Activated CD4-positive, alpha-beta T cell treated with anti-CD3 and anti-CD28 coated beads for 1 hour (primary cell): ENCODE results near the gene FGD3.
"Not testable (repeated sequence)": the region's sequence is repeated elsewhere in the genome, so short reads cannot be mapped to it uniquely, and the experiment has no call there.

ENCODE experiments used
- DNase-seq: peaks from one replicate; pipeline ENCODE4 v3.0.0-alpha.2; 2020

The FGD3 gene

GRCh38 chr9:92947268-92948037 lies at the start of gene FGD3:
Gene FGD3, plus strand, starts transcription at chr9:92947523. Its CDS starts 28,734 bp downstream, at chr9:92976257.
- DNase-seq, result no peak

DNA sequence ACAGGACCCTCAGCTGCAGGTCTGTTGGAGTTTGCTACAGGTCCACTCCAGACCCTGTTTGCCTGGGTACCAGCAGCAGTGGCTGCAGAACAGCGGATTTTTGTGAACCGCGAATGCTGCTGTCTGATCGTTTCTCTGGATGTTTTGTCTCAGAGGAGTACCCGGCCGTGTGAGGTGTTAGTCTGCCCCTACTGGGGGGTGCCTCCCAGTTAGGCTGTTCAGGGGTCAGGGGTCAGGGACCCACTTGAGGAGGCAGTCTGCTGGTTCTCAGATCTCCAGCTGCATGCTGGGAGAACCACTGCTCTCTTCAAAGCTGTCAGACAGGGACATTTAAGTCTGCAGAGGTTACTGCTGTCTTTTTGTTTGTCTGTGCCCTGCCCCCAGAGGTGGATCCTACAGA lies 42.2 kb upstream of the FGD3 start:
- DNase-seq, result not testable (repeated sequence)

GRCh38 chr9:92911511-92912475 lies 35.5 kb upstream of the FGD3 start:
- no peak for DNase-seq

- DNase-seq, result no peak
Measured at GRCh38 chr9:92917176-92917800, 30.0 kb upstream of the FGD3 start.

- no peak for DNase-seq
Measured at GRCh38 chr9:92920437-92920836, 26.9 kb upstream of the FGD3 start.

DNA sequence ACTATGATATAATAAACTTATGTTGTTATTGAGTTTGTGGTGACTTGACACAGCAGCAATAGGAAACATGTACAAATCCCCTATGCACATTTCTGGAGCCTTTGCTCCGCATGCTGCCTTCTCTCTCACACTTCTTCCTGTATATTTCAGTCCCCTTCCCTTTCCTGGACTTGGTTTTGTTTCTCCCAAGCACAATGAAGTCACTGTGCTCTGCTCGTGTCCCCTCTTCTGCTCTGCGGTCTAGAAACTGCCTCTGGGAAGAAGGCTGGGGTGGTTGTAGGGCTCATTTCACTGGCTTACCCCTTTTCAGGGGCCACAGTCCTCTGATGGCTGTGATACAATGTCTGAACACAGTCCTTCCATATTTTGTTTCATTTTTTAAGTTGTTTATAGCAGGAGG lies 15.7 kb upstream of the FGD3 start:
- DNase-seq, result no peak

DNA sequence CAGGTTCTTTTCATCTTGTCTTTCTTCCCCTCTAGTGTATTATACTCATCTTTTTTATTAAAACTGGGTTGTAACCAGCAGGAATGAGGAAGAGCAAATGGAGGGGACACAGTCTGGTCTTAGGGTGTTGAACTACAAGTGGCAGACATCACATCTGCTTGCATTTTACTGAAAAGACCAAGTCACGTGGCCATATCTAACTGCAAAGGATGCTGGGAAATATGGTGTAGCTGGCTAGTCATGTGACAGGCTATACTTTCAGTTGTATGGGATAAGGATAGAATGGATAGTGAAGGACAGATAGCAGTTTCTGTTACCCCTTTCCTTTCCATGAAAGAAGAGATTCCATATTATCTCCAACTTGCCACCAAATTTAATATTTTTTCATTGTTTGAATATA lies 13.0 kb upstream of the FGD3 start:
- no peak for DNase-seq

GRCh38 chr9:92938025-92938424 lies 9.3 kb upstream of the FGD3 start:
- no peak for DNase-seq

DNA sequence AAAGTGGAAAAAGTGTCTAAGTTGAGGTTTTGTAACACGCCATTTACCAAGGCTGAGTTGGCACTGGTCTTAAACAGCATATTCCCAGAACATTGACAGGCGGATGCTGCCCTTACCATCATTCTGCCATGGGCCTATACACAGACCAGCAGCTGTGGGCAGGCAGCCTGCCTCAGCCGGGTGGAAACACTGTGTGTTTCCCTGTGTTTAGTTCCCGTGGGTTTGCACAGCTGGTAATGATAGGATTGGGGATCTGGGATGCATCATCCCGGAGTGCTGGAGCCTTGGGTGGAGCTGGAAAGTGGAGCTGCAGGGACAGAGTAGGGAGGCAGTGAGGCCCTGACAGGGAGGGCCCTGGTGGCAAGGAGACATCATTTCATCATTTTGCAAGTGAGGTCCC lies 5.5 kb upstream of the FGD3 start:
- no peak for DNase-seq

GRCh38 chr9:92942688-92943616 lies 4.4 kb upstream of the FGD3 start:
- no peak for DNase-seq

GRCh38 chr9:92944921-92945320 lies 2.4 kb upstream of the FGD3 start:
- no peak for DNase-seq

GRCh38 chr9:92945796-92946195 lies 1.5 kb upstream of the FGD3 start:
- DNase-seq, result no peak

- no peak for DNase-seq
Measured at GRCh38 chr9:92948038-92948534, 763 bp downstream of the FGD3 start.

DNA sequence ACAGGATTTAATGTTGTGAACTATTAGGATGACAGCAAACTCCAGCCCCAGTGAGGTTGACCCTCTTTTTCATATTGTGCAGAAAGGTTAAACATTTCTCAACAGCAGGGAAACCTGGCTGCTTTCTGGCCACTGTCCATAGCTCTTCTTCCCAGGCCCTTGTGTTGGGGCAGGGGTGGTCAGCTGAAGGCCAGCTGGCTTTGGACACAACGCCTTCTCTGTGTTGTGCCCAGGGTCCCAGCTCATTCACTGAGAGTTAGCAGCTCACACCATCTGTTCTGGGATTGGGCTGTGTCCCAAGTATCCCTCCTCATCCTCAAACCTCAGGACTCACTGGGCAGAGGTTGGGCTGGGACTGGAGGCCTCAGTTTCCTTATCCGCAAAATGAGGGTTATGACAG lies 1.3 kb downstream of the FGD3 start:
- DNase-seq, result no peak

DNA sequence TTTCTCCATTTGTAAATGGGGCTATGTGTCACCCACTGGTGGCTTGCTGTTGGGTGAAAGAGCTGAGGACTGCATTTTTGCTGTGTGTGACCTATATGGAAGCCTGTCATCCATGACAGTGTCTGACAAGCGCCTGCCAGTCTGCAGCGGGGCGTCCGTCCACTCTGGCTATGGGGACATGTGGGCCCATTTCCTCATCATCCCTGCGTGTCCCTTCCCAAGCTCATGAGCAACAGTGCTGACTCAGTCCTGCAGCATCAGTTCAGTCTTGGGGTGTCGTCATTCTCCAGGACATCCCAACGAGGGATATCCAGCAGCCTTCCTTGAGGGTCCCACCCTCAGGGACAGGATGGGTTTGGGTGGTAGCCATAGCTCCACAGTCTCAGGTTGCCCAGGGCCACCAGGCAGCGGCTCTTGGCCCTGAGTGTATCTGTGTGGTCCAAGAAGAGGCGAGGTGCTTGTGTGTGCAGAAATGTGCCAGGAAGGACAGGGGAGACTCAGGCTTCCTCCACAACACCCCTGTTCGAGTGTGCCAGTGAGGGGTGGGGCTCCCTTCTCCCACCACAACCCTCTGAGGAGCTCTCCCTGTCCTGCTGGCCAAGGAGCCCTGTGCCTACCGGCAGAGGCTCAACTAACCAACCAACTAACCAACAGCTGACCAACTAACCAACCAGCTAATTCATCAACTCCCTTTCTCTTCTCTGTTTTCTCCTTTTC lies 2.1 kb downstream of the FGD3 start:
- DNase-seq, result no peak

DNA sequence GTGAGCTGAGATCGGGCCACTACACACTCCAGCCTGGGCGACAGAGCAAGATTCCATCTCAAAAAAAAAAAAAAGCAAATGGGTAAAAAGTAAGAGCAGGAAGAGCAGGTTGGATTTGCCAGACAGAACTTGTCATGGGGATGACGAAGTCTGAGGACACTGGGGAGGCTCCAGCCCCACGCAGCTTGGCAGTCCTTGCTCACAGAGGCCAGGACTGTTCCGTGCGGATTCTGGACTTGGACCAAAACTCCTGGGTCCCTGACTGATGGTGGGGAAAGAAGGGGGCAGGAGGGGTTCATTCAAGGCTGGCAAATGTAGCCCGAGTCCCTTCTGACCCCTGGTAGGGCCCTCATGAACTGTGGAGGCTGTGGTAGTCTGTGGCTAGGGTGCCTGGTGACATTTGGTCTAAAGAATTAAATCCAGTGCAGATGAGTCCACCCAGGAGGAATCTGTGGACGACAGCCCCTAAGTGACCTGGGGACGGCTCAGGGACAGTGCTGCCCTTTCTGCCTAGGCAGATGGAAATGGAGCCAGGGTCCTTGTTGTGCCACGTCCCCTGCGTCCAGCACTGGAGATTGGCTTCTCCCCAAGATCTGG lies 3.1 kb downstream of the FGD3 start:
- no peak for DNase-seq

- no peak for DNase-seq
Measured at GRCh38 chr9:92952906-92953610, 5.7 kb downstream of the FGD3 start.

- peak; percentile 64 for DNase-seq
Measured at GRCh38 chr9:92954049-92954861, 6.9 kb downstream of the FGD3 start.

DNA sequence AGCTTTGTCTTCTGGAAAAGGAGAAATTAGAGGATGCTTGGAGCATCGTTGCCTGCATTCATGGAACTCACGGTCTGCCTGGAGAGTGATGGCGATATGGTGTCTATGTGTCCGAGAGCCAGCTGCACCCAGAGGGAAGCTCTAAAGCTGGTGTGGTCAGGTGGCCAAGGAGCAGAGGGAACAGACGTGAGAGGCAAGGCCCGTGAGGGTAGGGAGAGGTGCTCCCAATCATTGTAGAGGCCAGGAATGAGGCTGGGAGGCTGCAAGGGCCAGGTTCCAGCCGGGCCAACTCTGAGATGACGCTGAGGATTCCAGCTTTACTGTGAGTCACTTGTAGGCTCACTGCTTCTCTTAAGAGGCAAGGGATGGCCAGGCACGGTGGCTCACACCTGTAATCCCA lies 7.6 kb downstream of the FGD3 start:
- no peak for DNase-seq
